IPS-18c (cell line): ENCODE data around the gene ABCA2.
A peak's percentile ranks its signal among the peaks of the same experiment; 100 is the strongest.

Source experiments
- H3K4me3 ChIP-seq: 2 replicates; pipeline ENCODE4 v1.7.0; 2013; ENCODE audit warnings: low read depth, mild to moderate bottlenecking, low read length, moderate library complexity; ENCODE audit not compliant: insufficient read depth
- H3K9me3 ChIP-seq: one replicate; pipeline ENCODE4 v1.6.1; 2013; ENCODE audit warnings: mild to moderate bottlenecking, low read length, moderate library complexity; ENCODE audit not compliant: control insufficient read depth, insufficient read depth

The ABCA2 gene

GRCh38 chr9:137052998-137053943, 25.2 kb upstream of the ABCA2 start:
- H3K4me3 ChIP-seq, result peak overlapping the region; percentile 47
- H3K9me3 ChIP-seq, result peaks cover 2% of the 10 kb centered on the region

- Histone ChIP-seq H3K9me3 (peaks cover 2% of the 10 kb centered on the region), H3K4me3 (no peak overlapping the region)
These were observed 24.3 kb upstream of the ABCA2 start for GRCh38 chr9:137052293-137052692.

GRCh38 chr9:137051145-137051724, 23.2 kb upstream of the ABCA2 start:
- Histone ChIP-seq H3K9me3 (peaks cover 2% of the 10 kb centered on the region), H3K4me3 (no peak overlapping the region)

GRCh38 chr9:137050570-137050969, 22.5 kb upstream of the ABCA2 start:
- H3K9me3 ChIP-seq, result peaks cover 2% of the 10 kb centered on the region
- no peak overlapping the region for H3K4me3 ChIP-seq

- Histone ChIP-seq H3K9me3 (peaks cover 2% of the 10 kb centered on the region), H3K4me3 (no peak overlapping the region)
These were observed 21.8 kb upstream of the ABCA2 start for GRCh38 chr9:137049544-137050449.

- H3K4me3 ChIP-seq, result no peak overlapping the region
- peaks cover 2% of the 10 kb centered on the region for H3K9me3 ChIP-seq
These were observed 20.9 kb upstream of the ABCA2 start for GRCh38 chr9:137048655-137049543.

GRCh38 chr9:137046088-137046787, 18.2 kb upstream of the ABCA2 start, which contains the start of gene NPDC1:
Gene NPDC1 (minus strand): TSS chr9:137046177. CDS start chr9:137045989, 188 bp downstream.
- Histone ChIP-seq H3K4me3 (peak within 1 kb of the TSS; percentile 59), H3K9me3 (no peaks in the 10 kb centered on the region)

GRCh38 chr9:137045294-137046087, 17.5 kb upstream of the ABCA2 start:
- Histone ChIP-seq H3K9me3 (no peaks in the 10 kb centered on the region), H3K4me3 (peak overlapping the region; percentile 59)

- H3K4me3 ChIP-seq, result peak overlapping the region; percentile 59; the same call in 1 of the 2 replicates
- H3K9me3 ChIP-seq, result no peaks in the 10 kb centered on the region
These were observed 16.6 kb upstream of the ABCA2 start for GRCh38 chr9:137044502-137045177.

GRCh38 chr9:137044037-137044436, 16.0 kb upstream of the ABCA2 start:
- H3K4me3 ChIP-seq, result no peak overlapping the region
- H3K9me3 ChIP-seq, result no peaks in the 10 kb centered on the region

- Histone ChIP-seq H3K9me3 (no peaks in the 10 kb centered on the region), H3K4me3 (no peak overlapping the region)
These were observed 15.0 kb upstream of the ABCA2 start for GRCh38 chr9:137042751-137043727.

- Histone ChIP-seq H3K9me3 (no peaks in the 10 kb centered on the region), H3K4me3 (no peak overlapping the region)
These were observed 13.1 kb upstream of the ABCA2 start for GRCh38 chr9:137041124-137041523.

GRCh38 chr9:137040568-137040967, 12.5 kb upstream of the ABCA2 start:
- no peak overlapping the region for H3K4me3 ChIP-seq
- no peaks in the 10 kb centered on the region for H3K9me3 ChIP-seq
